ENCODE measurements around the gene ATP6V1D.
A peak's percentile ranks its signal among the peaks of the same experiment; 100 is the strongest.
"Not testable (repeated sequence)": the region's sequence is repeated elsewhere in the genome, so short reads cannot be mapped to it uniquely, and the experiment has no call there.

Gene ATP6V1D

GRCh38 chr14:67359775-67360469 lies at the start of gene ATP6V1D, which contains the start of gene EIF2S1:
ATP6V1D (minus strand) TSS chr14:67359804; CDS start chr14:67359698, 106 bp downstream.
EIF2S1 (plus strand) TSS chr14:67360328; CDS start chr14:67364768, 4,440 bp downstream.
- Histone ChIP-seq H3K27ac (ENCODE audit: low read length) (peak within 1 kb of the TSS; percentile 94), H3K4me3 (ENCODE audit: low read length in 2 of 2) (peak within 1 kb of the TSS; percentile 89 to 96), H3K4me1 (ENCODE audit: control insufficient read depth, insufficient read depth, low read length) (peaks cover 5% of the 10 kb centered on the region), H3K27me3 (ENCODE audit: control insufficient read depth in 1 of 2, insufficient read depth in 2 of 2, low read length in 2 of 2) (no peaks in the 10 kb centered on the region), H3K36me3 (ENCODE audit: control insufficient read depth in 2 of 2, insufficient read depth in 2 of 2, low read length in 2 of 2) (peaks cover 2% of the 10 kb centered on the region in 2 donors), H3K9ac (ENCODE audit: low read length in 2 of 2) (peak within 1 kb of the TSS; percentile 81 to 97), H3K9me3 (ENCODE audit: control insufficient read depth in 2 of 2, low read length in 2 of 2) (no peaks in the 10 kb centered on the region)

- not testable (repeated sequence) for H3K9ac ChIP-seq (ENCODE audit: low read length in 2 of 2); H3K27ac ChIP-seq (ENCODE audit: low read length); H3K4me3 ChIP-seq (ENCODE audit: low read length in 2 of 2); H3K4me1 ChIP-seq (ENCODE audit: control insufficient read depth, insufficient read depth, low read length); H3K36me3 ChIP-seq (ENCODE audit: control insufficient read depth in 2 of 2, insufficient read depth in 2 of 2, low read length in 2 of 2); H3K9me3 ChIP-seq (ENCODE audit: control insufficient read depth in 2 of 2, low read length in 2 of 2)
- peaks cover 19 to 20% of the 10 kb centered on the region in 2 donors for H3K27me3 ChIP-seq (ENCODE audit: control insufficient read depth in 1 of 2, insufficient read depth in 2 of 2, low read length in 2 of 2)
Observed at GRCh38 chr14:67408122-67408801, 48.7 kb upstream of the ATP6V1D start.

DNA sequence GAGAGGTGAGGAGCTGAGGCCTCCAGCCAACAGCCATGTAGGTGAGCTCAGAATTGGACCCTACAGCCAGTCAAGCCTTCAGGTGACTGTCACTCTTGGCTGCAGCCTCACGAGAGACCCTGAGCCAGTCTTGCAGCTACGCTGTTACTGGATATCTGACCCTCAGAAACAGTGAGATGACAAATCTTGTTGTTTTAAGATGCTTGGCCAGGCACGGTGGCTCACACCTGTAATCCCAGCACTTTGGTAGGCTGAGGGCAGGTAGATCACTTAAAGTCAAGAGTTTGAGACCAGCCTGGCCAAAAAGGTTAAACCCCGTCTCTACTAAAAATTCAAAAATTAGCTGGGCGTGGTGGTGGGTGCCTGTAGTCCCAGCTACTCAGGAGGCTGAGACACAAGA lies 46.2 kb upstream of the ATP6V1D start:
- no peak overlapping the region for H3K9ac ChIP-seq (ENCODE audit: low read length in 2 of 2)
- H3K4me3 ChIP-seq (ENCODE audit: low read length in 2 of 2), result no peak overlapping the region
- H3K36me3 ChIP-seq (ENCODE audit: control insufficient read depth in 2 of 2, insufficient read depth in 2 of 2, low read length in 2 of 2), result no peaks in the 10 kb centered on the region

GRCh38 chr14:67400434-67400833 lies 40.8 kb upstream of the ATP6V1D start:
- Histone ChIP-seq H3K36me3 (ENCODE audit: control insufficient read depth in 2 of 2, insufficient read depth in 2 of 2, low read length in 2 of 2) (no peaks in the 10 kb centered on the region), H3K27me3 (ENCODE audit: control insufficient read depth in 1 of 2, insufficient read depth in 2 of 2, low read length in 2 of 2) (no peaks in the 10 kb centered on the region), H3K4me1 (ENCODE audit: control insufficient read depth, insufficient read depth, low read length) (no peaks in the 10 kb centered on the region), H3K27ac (ENCODE audit: low read length) (no peak overlapping the region), H3K9ac (ENCODE audit: low read length in 2 of 2) (no peak overlapping the region), H3K4me3 (ENCODE audit: low read length in 2 of 2) (no peak overlapping the region), H3K9me3 (ENCODE audit: control insufficient read depth in 2 of 2, low read length in 2 of 2) (no peaks in the 10 kb centered on the region)

More for the DNA sequence above, 46.2 kb upstream of the ATP6V1D start:
- Histone ChIP-seq H3K27ac (ENCODE audit: low read length) (no peak overlapping the region), H3K4me1 (ENCODE audit: control insufficient read depth, insufficient read depth, low read length) (no peaks in the 10 kb centered on the region), H3K9me3 (ENCODE audit: control insufficient read depth in 2 of 2, low read length in 2 of 2) (no peaks in the 10 kb centered on the region), H3K27me3 (ENCODE audit: control insufficient read depth in 1 of 2, insufficient read depth in 2 of 2, low read length in 2 of 2) (peaks cover 2% of the 10 kb centered on the region in 2 donors)

GRCh38 chr14:67397536-67397935 lies 37.9 kb upstream of the ATP6V1D start:
- Histone ChIP-seq H3K27me3 (ENCODE audit: control insufficient read depth in 1 of 2, insufficient read depth in 2 of 2, low read length in 2 of 2) (no peaks in the 10 kb centered on the region), H3K9me3 (ENCODE audit: control insufficient read depth in 2 of 2, low read length in 2 of 2) (no peaks in the 10 kb centered on the region), H3K36me3 (ENCODE audit: control insufficient read depth in 2 of 2, insufficient read depth in 2 of 2, low read length in 2 of 2) (no peaks in the 10 kb centered on the region), H3K4me3 (ENCODE audit: low read length in 2 of 2) (no peak overlapping the region), H3K9ac (ENCODE audit: low read length in 2 of 2) (no peak overlapping the region), H3K27ac (ENCODE audit: low read length) (no peak overlapping the region), H3K4me1 (ENCODE audit: control insufficient read depth, insufficient read depth, low read length) (no peaks in the 10 kb centered on the region)

GRCh38 chr14:67396381-67396970 lies 36.9 kb upstream of the ATP6V1D start:
- H3K36me3 ChIP-seq (ENCODE audit: control insufficient read depth in 2 of 2, insufficient read depth in 2 of 2, low read length in 2 of 2), result no peaks in the 10 kb centered on the region

DNA sequence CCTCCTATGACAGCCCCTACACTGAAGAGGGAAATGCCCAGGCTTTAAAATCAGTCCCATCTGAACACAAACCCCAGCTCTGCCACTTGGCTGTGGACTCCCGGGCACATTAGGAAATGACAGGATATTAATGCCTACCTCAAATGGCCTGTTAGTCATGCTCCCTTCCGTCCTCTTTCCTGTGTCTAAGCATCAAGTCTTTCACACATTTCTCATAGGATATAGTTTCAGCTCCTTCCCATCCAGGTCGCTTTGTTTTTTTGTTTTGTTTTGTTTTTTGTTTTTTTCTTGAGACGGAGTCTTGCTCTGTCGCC lies 36.2 kb upstream of the ATP6V1D start:
- no peaks in the 10 kb centered on the region for H3K27me3 ChIP-seq (ENCODE audit: control insufficient read depth in 1 of 2, insufficient read depth in 2 of 2, low read length in 2 of 2)
- H3K9me3 ChIP-seq (ENCODE audit: control insufficient read depth in 2 of 2, low read length in 2 of 2), result no peaks in the 10 kb centered on the region
- no peak overlapping the region for H3K9ac ChIP-seq (ENCODE audit: low read length in 2 of 2)
- H3K4me3 ChIP-seq (ENCODE audit: low read length in 2 of 2), result no peak overlapping the region
- H3K4me1 ChIP-seq (ENCODE audit: control insufficient read depth, insufficient read depth, low read length), result no peaks in the 10 kb centered on the region
- H3K36me3 ChIP-seq (ENCODE audit: control insufficient read depth in 2 of 2, insufficient read depth in 2 of 2, low read length in 2 of 2), result no peaks in the 10 kb centered on the region
- no peak overlapping the region for H3K27ac ChIP-seq (ENCODE audit: low read length)

More at GRCh38 chr14:67396381-67396970, 36.9 kb upstream of the ATP6V1D start:
- no peaks in the 10 kb centered on the region for H3K4me1 ChIP-seq (ENCODE audit: control insufficient read depth, insufficient read depth, low read length)
- no peak overlapping the region for H3K9ac ChIP-seq (ENCODE audit: low read length in 2 of 2)
- H3K27me3 ChIP-seq (ENCODE audit: control insufficient read depth in 1 of 2, insufficient read depth in 2 of 2, low read length in 2 of 2), result no peaks in the 10 kb centered on the region
- no peaks in the 10 kb centered on the region for H3K9me3 ChIP-seq (ENCODE audit: control insufficient read depth in 2 of 2, low read length in 2 of 2)
- no peak overlapping the region for H3K4me3 ChIP-seq (ENCODE audit: low read length in 2 of 2)
- H3K27ac ChIP-seq (ENCODE audit: low read length), result no peak overlapping the region

DNA sequence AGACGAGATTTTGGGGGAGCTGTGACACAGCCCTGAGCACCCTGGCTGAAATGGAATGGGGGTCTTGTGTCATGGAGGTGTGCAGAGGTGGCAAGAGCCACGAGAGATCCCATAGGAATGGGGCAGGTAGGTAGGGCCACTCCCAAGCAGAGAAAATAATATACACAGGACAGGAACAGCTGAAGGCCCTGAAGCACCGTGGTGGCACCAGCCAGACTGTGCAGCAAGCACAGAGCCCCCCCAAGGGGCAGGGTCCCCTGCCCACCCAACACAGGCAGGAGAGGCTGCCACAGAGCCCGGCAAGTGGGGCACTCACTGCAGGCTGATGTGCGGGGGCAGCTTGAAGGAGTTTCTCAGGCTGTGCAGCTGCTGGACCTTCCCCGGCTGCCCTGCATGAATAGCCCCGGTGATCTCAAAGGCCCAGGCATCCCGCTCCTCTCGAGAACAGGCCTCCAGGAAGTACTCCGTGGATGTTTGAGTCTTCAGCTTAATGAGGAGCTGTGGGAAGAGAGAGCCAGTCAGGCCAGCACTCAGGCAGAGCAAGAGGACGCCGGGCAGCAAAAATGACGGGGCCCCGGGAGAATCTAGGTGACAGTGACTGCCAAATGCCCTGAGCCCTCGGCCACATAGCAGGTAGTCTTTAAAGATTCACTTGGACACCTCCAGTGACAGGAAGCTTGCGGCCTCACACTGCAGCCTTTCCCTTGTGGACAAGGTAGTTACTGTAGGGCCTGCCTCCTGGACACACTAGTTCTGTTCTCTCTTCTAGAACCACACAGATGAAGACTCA lies 35.7 kb upstream of the ATP6V1D start:
- Histone ChIP-seq H3K27me3 (ENCODE audit: control insufficient read depth in 1 of 2, insufficient read depth in 2 of 2, low read length in 2 of 2) (no peaks in the 10 kb centered on the region), H3K4me3 (ENCODE audit: low read length in 2 of 2) (no peak overlapping the region), H3K9me3 (ENCODE audit: control insufficient read depth in 2 of 2, low read length in 2 of 2) (no peaks in the 10 kb centered on the region), H3K4me1 (ENCODE audit: control insufficient read depth, insufficient read depth, low read length) (no peaks in the 10 kb centered on the region), H3K27ac (ENCODE audit: low read length) (no peak overlapping the region), H3K9ac (ENCODE audit: low read length in 2 of 2) (no peak overlapping the region), H3K36me3 (ENCODE audit: control insufficient read depth in 2 of 2, insufficient read depth in 2 of 2, low read length in 2 of 2) (no peaks in the 10 kb centered on the region)

DNA sequence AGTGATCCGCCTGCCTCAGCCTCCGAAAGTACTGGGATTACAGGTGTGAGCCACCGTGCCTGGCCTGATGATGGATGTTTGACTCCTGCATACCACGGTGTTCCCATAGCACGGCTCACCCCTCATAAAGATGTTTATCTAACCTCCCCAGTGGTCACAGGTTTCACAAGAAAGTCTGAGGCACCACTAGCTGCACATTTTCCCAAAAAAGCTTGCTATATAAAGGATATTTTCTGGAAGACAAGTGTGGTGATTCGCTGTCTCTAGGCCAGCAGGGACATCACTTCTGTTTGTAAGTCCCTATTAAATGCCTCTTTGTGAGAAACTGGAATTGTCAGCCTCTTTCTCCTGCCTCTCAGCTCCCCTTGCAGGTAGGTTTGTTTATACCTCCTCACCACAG lies 34.1 kb upstream of the ATP6V1D start:
- no peak overlapping the region for H3K27ac ChIP-seq (ENCODE audit: low read length)

GRCh38 chr14:67392800-67393199 lies 33.2 kb upstream of the ATP6V1D start:
- H3K4me1 ChIP-seq (ENCODE audit: control insufficient read depth, insufficient read depth, low read length), result no peaks in the 10 kb centered on the region
- H3K4me3 ChIP-seq (ENCODE audit: low read length in 2 of 2), result no peak overlapping the region
- H3K36me3 ChIP-seq (ENCODE audit: control insufficient read depth in 2 of 2, insufficient read depth in 2 of 2, low read length in 2 of 2), result no peaks in the 10 kb centered on the region
- no peaks in the 10 kb centered on the region for H3K9me3 ChIP-seq (ENCODE audit: control insufficient read depth in 2 of 2, low read length in 2 of 2)
- H3K27me3 ChIP-seq (ENCODE audit: control insufficient read depth in 1 of 2, insufficient read depth in 2 of 2, low read length in 2 of 2), result no peaks in the 10 kb centered on the region
- no peak overlapping the region for H3K27ac ChIP-seq (ENCODE audit: low read length)
- no peak overlapping the region for H3K9ac ChIP-seq (ENCODE audit: low read length in 2 of 2)

More for the DNA sequence above, 34.1 kb upstream of the ATP6V1D start:
- Histone ChIP-seq H3K9me3 (ENCODE audit: control insufficient read depth in 2 of 2, low read length in 2 of 2) (no peaks in the 10 kb centered on the region), H3K4me3 (ENCODE audit: low read length in 2 of 2) (no peak overlapping the region), H3K27me3 (ENCODE audit: control insufficient read depth in 1 of 2, insufficient read depth in 2 of 2, low read length in 2 of 2) (no peaks in the 10 kb centered on the region), H3K36me3 (ENCODE audit: control insufficient read depth in 2 of 2, insufficient read depth in 2 of 2, low read length in 2 of 2) (no peaks in the 10 kb centered on the region), H3K9ac (ENCODE audit: low read length in 2 of 2) (no peak overlapping the region), H3K4me1 (ENCODE audit: control insufficient read depth, insufficient read depth, low read length) (no peaks in the 10 kb centered on the region)
